MM.1S (cell line): Measurements from ENCODE around the gene KIAA0825.

Experiments
- CTCF ChIP-seq: fragments of 300-600 bp; sonication (generic); IDR thresholded peaks from 2 replicates; pipeline ENCODE4 v1.5.1; 2016; ENCODE audit warnings: antibody characterized with exemption, low read length, mixed read lengths
- EZH2phosphoT487 ChIP-seq: fragments of 300-600 bp; sonication (generic); IDR thresholded peaks from 2 replicates; pipeline ENCODE4 v1.6.1; 2018; ENCODE audit warnings: antibody characterized with exemption, low read length

- TF ChIP-seq CTCF, result no peak
- TF ChIP-seq EZH2phosphoT487, result no peak
Observed at GRCh38 chr5:94661086-94661485, 42.7 kb upstream of the KIAA0825 start.
